ENCODE measurements around the gene DNM3. TPM values are rescaled to one million over a fixed set of nuclear protein-coding genes. Genes with fewer than 3 reads are reported as not detected.

DNM3 gene
- polyA plus RNA-seq, 1 of the 3 experiments (the other 2 are of a cell fraction): 0.43 TPM

DNA sequence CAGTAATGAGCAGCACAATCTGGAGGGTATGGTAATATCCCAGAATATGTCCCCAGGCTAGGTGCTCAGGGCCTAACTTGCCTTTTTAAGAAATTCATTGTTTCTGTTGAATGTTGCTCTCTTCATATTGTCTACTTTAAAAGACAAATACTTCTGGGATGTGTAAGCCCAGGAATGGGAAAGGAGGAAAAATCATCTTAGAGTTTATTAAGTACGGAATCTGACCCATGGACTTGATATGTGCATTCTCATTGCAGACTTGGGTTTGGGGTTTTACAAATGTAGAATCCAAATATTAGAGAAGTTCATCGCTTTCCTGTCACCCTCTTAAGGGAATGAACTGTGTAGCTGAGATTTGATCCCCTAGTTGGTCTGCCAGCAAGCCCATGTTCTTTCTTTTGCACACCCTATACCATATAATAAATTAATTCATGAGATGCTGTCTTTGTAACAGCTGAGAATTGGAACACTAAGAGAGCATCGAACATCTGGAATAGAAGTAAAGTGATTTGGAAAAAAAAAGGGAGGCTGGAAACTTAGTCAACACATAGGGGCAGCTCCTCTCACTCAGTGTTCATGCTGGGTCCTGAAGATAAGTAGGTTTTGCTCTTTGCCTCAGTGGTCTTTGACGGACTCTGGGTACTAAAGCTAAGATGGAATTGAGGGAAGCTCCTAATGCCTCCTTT lies 343.4 kb downstream of the DNM3 start:
- no peaks in the 10 kb centered on the region; the same call in 1 of the 2 replicates for H3K9me2 ChIP-seq
- H3K4me1 ChIP-seq (ENCODE audit: control insufficient read depth in 1 of 2, insufficient read depth in 2 of 2, low read depth in 1 of 2, low read length in 1 of 2): peaks cover 16 to 32% of the 10 kb centered on the region in 2 experiments; a peak in 3 of 4 replicates
- CTCF ChIA-PET: no interaction called here
- DNase-seq: no peak
- H4K20me1 ChIP-seq (ENCODE audit: insufficient read depth): no peaks in the 10 kb centered on the region
- WGBS (ENCODE audit: low lambda C conversion rate): 93% methylated on average over 4 of the region's 4 CpGs
- POLR2A ChIA-PET: no interaction called here
- no peak for TF ChIP-seq YY1 (IDR thresholded peaks at IDR 0.05; ENCODE audit: low read depth)
- H3K36me3 ChIP-seq (replicated peaks in 1 of 2; ENCODE audit: control insufficient read depth in 1 of 2, insufficient read depth in 2 of 2, low read length in 1 of 2): no peaks in the 10 kb centered on the region
- no peak overlapping the region for H3K4me3 ChIP-seq (ENCODE audit: low read depth in 2 of 2, low read length in 1 of 2)
- H3F3A ChIP-seq (replicated peaks; ENCODE audit: insufficient read depth): peaks cover 19% of the 10 kb centered on the region
- no peak overlapping the region for H3K4me2 ChIP-seq
- H3K27ac ChIP-seq (ENCODE audit: low read depth in 2 of 2, low read length in 1 of 2): no peak overlapping the region
- no peaks in the 10 kb centered on the region for H3K9me3 ChIP-seq
- H3K79me2 ChIP-seq (ENCODE audit: insufficient read depth): no peaks in the 10 kb centered on the region
- H2AFZ ChIP-seq (ENCODE audit: low read depth): no peak overlapping the region
- no peak overlapping the region for H3K9ac ChIP-seq
- H3K27me3 ChIP-seq (ENCODE audit: insufficient read depth): no peaks in the 10 kb centered on the region

DNA sequence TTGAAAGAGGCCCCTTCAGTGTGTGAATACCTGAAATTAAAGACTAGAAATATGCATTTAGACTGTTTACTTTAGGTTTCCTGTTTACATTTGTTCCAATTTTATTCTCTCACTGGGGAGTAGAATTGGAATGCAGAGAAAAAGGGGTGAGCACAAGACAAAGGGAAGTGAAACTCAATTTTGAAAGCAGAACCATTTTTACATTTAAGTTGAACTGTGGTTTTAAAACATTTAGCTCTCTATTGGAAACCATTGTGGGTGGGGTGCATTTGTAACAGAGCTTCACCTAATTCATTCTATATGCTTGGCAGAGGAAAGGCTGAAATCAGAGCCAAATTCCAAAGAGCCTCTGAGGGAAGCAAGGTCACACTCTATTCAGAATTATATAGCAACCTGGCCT lies 343.9 kb downstream of the DNM3 start:
- Histone ChIP-seq H2AFZ (ENCODE audit: low read depth) (no peak overlapping the region), H3K27ac (ENCODE audit: low read depth in 2 of 2, low read length in 1 of 2) (no peak overlapping the region; a peak in 1 of 4 replicates)
- CTCF ChIA-PET: no interaction called here

More for the DNA sequence above, 343.9 kb downstream of the DNM3 start:
- Histone ChIP-seq H3K4me2 (no peak overlapping the region), H3K36me3 (replicated peaks in 1 of 2; ENCODE audit: control insufficient read depth in 1 of 2, insufficient read depth in 2 of 2, low read length in 1 of 2) (no peaks in the 10 kb centered on the region), H3K4me1 (ENCODE audit: control insufficient read depth in 1 of 2, insufficient read depth in 2 of 2, low read depth in 1 of 2, low read length in 1 of 2) (peaks cover 16 to 31% of the 10 kb centered on the region in 2 experiments; a peak in 3 of 4 replicates), H4K20me1 (ENCODE audit: insufficient read depth) (no peaks in the 10 kb centered on the region), H3F3A (replicated peaks; ENCODE audit: insufficient read depth) (peaks cover 16% of the 10 kb centered on the region), H3K4me3 (ENCODE audit: low read depth in 2 of 2, low read length in 1 of 2) (no peak overlapping the region), H3K9me3 (no peaks in the 10 kb centered on the region), H3K9me2 (no peaks in the 10 kb centered on the region; the same call in 1 of the 2 replicates), H3K27me3 (ENCODE audit: insufficient read depth) (no peaks in the 10 kb centered on the region), H3K9ac (no peak overlapping the region), H3K79me2 (ENCODE audit: insufficient read depth) (no peaks in the 10 kb centered on the region)
- no peak for TF ChIP-seq ELF1 (IDR thresholded peaks at IDR 0.05)
- TF ChIP-seq FOSL2 (IDR thresholded peaks at IDR 0.05; ENCODE audit: borderline replicate concordance, low read depth): no peak
- TF ChIP-seq TCF12 (IDR thresholded peaks at IDR 0.05): no peak
- TF ChIP-seq MXI1 (IDR thresholded peaks at IDR 0.05; ENCODE audit: low read depth, low read length): no peak
- no peak for TF ChIP-seq YY1 (IDR thresholded peaks at IDR 0.05; ENCODE audit: low read depth)
- no peak for TF ChIP-seq POLR2AphosphoS5 (IDR thresholded peaks at IDR 0.05; ENCODE audit: low read depth, low read length)
- TF ChIP-seq, protein P1, sequence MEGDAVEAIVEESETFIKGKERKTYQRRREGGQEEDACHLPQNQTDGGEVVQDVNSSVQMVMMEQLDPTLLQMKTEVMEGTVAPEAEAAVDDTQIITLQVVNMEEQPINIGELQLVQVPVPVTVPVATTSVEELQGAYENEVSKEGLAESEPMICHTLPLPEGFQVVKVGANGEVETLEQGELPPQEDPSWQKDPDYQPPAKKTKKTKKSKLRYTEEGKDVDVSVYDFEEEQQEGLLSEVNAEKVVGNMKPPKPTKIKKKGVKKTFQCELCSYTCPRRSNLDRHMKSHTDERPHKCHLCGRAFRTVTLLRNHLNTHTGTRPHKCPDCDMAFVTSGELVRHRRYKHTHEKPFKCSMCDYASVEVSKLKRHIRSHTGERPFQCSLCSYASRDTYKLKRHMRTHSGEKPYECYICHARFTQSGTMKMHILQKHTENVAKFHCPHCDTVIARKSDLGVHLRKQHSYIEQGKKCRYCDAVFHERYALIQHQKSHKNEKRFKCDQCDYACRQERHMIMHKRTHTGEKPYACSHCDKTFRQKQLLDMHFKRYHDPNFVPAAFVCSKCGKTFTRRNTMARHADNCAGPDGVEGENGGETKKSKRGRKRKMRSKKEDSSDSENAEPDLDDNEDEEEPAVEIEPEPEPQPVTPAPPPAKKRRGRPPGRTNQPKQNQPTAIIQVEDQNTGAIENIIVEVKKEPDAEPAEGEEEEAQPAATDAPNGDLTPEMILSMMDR (IDR thresholded peaks at IDR 0.05): no peak
- no peak for TF ChIP-seq RCOR1 (IDR thresholded peaks at IDR 0.05; ENCODE audit: low read length)
- no peak for TF ChIP-seq SMC3 (IDR thresholded peaks at IDR 0.05; ENCODE audit: low read depth, low read length)
- TF ChIP-seq JUND (IDR thresholded peaks at IDR 0.05): no peak
- TF ChIP-seq, protein P2, sequence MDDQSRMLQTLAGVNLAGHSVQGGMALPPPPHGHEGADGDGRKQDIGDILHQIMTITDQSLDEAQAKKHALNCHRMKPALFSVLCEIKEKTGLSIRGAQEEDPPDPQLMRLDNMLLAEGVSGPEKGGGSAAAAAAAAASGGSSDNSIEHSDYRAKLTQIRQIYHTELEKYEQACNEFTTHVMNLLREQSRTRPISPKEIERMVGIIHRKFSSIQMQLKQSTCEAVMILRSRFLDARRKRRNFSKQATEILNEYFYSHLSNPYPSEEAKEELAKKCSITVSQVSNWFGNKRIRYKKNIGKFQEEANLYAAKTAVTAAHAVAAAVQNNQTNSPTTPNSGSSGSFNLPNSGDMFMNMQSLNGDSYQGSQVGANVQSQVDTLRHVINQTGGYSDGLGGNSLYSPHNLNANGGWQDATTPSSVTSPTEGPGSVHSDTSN (IDR thresholded peaks at IDR 0.05): no peak
- DNase-seq: no peak
- POLR2A ChIA-PET: no interaction called here
